NCI-H128 (cell line): ENCODE measurements around the gene CBX1.
"Not testable (repeated sequence)": the region's sequence is repeated elsewhere in the genome, so short reads cannot be mapped to it uniquely, and the experiment has no call there.

ENCODE experiments used
- DNase-seq: peaks from one replicate; lab custom pipeline; 2025; ENCODE audit not compliant: unreplicated experiment; lab: John Stamatoyannopoulos, UW

Gene CBX1

GRCh38 chr17:48074322-48075081 is 26.8 kb downstream of the CBX1 start:
- DNase-seq: peak; percentile 17

DNA sequence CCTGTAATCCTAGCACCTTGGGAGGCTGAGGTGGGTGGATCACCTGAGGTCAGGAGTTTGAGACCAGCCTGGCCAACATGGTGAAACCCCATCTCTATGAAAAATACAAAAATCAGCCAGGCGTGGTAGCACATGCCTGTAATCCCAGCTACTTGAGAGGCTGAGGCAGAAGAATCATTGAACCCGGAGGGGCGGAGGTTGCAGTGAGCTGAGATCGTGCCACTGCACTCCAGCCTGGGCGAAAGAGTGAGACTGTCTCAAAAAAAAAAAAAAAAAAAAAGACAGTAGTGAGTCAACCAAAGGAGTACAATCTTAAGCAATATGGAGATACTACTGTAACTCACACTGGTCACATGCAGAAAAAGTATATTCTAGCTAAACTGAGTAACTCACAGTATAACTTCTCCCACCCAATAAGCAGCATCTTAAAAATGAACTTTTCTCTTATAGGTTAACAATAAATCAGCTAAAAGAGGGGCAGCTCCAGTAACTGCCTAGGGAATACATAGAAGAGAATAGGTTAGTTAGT is 27.6 kb downstream of the CBX1 start:
- DNase-seq: not testable (repeated sequence)

DNA sequence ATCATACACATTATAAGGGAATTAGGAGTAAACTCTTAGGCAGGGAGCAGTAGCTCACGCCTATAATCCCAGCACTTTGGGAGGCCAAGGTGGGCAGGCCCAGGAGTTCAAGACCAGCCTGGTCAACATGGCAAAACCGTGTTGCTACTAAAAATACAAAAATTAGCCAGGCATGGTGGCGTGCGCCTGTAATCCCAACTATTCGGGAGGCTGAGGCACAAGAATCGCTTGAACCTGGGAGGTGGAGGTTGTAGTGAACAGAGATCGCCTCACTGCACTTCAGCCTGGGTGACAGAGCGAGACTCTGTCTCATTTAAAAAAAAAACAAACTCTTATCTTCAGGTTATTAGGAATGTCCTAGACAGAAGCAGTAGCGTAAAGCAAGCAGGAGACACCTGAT is 28.5 kb downstream of the CBX1 start:
- DNase-seq: not testable (repeated sequence)

DNA sequence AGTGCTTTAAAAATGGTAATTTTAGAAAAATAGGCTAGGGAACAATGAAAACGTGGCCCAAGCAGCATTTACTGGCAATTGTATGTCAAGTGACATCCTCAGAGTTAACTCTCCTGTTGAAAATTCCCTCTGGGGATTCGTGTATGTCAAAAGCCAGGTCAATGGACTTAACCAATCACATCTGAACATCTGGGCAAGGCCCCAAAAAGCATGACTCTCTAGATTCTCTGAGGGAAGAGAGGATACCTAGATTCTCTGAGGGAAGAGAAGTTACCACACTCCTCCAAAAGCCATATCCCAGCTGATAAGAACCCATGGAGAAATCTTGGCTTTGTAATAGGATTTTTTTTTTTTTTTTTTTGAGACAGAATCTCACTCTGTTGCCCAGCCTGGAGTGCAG is 29.6 kb downstream of the CBX1 start:
- no peak for DNase-seq

- no peak for DNase-seq
These were observed 31.1 kb downstream of the CBX1 start for GRCh38 chr17:48070195-48070594.

- no peak for DNase-seq
These were observed 32.8 kb downstream of the CBX1 start for GRCh38 chr17:48068491-48068961.

DNA sequence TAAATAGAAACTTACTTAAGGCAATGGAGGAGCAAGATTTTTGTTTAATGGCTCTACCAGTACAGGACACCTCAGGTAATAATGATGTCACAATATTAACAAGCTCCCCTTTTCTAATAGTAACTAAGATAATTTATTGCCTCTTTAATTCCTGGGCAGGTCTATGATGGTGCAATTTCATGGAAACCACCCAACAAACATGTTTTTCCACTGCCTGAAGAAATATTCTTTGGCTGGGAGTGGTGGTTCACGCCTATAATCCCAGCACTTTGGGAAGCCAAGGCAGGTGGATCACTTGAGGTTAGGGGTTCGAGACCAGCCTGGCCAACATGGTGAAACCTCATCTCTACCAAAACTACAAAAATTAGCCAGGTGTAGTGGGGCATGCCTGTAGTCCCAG is 33.5 kb downstream of the CBX1 start:
- not testable (repeated sequence) for DNase-seq

DNA sequence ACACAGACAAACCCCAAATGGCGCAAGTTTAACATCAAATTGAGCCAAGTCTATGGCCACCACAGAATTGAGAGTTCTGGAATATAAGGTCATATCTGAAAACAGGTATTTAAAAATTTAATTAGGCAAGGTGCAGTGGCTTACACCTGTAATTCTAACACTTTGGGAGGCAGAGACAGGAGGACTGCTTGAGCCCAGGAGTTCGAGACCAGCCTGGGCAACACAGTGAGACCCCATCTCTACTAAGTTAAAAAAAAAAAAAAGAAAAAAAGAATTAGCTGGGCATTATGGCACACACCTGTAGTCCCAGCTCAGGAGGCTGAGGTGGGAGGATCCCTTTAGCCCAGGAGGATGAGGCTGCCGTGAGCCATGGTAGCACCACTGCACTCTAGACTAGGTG is 34.0 kb downstream of the CBX1 start:
- no peak for DNase-seq

DNA sequence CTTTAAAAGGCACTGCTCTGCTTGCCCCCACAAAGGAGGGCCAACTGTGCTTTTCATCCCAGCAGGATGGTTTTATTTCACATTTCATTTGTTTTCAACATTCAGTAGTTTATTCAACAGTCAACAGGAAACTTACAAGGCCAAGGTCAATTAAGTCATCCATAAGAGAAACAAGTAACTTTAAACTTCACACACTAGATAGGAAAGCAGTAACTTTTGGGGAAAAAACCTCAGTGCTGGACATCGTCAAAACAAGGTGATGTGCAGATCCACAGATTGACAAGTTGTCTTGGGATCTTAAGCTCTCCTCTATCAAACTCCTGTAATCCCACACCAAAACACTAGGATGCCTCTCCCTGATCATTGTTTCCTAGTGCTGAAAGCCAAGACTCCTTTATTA is 34.6 kb downstream of the CBX1 start:
- DNase-seq: no peak

DNA sequence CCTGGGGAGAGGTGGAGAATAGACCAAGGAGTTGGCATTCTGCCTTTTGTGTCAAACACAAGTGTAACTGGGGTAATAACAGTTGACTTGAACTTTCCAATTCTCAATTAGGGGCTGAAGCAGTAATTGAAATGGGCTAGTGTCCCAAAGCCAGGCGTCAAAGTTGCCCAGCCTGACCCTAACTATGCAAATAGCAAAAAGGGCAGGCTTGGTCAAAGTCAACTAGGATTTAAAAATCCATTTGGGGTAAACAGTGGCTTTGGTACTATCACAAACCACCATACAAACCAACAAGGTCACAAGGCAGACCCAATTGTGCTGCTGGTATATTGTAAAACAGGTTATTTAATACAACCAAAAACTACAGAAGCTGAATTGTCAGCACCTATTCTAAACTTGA is 35.1 kb downstream of the CBX1 start:
- no peak for DNase-seq

DNA sequence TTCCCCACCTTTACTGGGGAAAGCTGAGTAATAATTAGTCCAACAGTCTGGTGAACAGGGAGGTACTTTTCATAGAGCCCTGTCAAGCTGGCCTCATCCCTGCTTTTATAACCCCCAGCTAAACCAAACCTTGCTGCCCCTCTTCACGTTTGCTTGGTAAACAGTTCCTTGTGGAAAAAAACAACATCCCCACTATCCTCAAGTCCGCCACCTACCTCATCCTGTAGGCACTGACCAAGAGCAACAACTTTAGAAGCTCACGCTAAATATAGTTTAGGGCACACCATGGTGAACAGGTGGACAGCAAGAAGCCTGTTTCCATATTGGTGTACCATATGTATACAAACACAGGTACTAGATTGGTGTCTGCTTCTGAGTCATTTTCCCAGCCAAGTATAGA is 36.6 kb downstream of the CBX1 start:
- no peak for DNase-seq

- no peak for DNase-seq
These were observed 39.0 kb downstream of the CBX1 start for GRCh38 chr17:48062273-48062672.

GRCh38 chr17:48060249-48060648 is 41.0 kb downstream of the CBX1 start:
- no peak for DNase-seq

- no peak for DNase-seq
These were observed 42.1 kb downstream of the CBX1 start for GRCh38 chr17:48059125-48059668.

DNA sequence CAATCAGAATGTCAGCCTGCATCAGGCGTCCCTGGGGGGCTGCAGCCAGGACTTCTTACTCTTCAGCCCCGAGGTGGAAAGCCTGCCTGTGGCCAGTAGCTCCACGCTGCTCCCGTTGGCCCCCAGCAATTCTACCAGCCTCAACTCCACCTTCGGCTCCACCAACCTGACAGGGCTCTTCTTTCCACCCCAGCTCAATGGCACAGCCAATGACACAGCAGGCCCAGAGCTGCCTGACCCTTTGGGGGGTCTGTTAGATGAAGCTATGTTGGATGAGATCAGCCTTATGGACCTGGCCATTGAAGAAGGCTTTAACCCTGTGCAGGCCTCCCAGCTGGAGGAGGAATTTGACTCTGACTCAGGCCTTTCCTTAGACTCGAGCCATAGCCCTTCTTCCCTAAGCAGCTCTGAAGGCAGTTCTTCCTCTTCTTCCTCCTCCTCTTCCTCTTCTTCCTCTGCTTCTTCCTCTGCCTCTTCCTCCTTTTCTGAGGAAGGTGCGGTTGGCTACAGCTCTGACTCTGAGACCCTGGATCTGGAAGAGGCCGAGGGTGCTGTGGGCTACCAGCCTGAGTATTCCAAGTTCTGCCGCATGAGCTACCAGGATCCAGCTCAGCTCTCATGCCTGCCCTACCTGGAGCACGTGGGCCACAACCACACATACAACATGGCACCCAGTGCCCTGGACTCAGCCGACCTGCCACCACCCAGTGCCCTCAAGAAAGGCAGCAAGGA is 42.7 kb downstream of the CBX1 start:
- no peak for DNase-seq

- DNase-seq: no peak
These were observed 43.7 kb downstream of the CBX1 start for GRCh38 chr17:48057626-48058025.

DNA sequence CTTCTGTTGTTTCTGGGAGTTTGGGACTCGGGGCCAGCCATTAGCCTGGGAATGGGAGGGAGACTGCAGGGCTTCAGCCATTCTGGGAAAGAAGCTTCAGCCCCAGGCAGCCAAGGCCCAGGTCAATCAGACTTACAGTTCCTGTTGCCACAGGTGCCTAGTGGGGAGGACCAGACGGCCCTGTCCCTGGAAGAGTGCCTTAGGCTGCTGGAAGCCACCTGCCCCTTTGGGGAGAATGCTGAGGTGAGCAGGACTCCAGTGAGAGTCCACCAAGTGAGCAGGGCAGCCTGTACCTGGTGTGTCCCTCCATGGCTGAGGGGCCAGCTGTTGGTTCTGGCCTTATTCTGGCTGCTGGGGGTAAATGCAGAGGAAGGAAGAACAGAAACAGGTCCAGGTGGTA is 44.4 kb downstream of the CBX1 start:
- no peak for DNase-seq

DNA sequence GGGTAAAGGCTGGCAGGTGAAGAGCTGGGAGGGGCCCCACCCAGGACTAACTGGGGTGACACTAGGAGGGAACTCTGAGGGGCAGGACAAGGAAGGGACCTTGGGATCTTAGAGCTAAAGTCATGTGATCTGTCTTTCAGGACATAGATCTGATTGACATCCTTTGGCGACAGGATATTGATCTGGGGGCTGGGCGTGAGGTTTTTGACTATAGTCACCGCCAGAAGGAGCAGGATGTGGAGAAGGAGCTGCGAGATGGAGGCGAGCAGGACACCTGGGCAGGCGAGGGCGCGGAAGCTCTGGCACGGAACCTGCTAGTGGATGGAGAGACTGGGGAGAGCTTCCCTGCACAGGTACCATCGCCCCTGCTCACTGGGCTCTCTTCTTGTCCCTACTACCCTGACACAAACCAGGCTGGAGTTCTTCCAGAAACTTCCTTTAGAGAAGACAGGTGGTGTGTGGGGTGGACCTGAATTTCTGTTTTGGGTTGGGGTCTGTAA is 45.0 kb downstream of the CBX1 start:
- no peak for DNase-seq

GRCh38 chr17:48055531-48056245 is 45.6 kb downstream of the CBX1 start:
- no peak for DNase-seq

GRCh38 chr17:48054238-48055185 is 46.8 kb downstream of the CBX1 start:
- DNase-seq: peak; percentile 73
